ENCODE data around the gene ZSCAN23. TPM values are rescaled to one million over a fixed set of nuclear protein-coding genes. Genes with fewer than 3 reads are reported as not detected.
A peak's percentile ranks its signal among the peaks of the same experiment; 100 is the strongest.
"Not testable (repeated sequence)": the region's sequence is repeated elsewhere in the genome, so short reads cannot be mapped to it uniquely, and the experiment has no call there.

ZSCAN23 gene
- polyA plus RNA-seq, 1 donor from 2014 or later: 14.7 TPM

- H3K9me2 ChIP-seq (ENCODE audit: insufficient read depth, low read length): no peaks in the 10 kb centered on the region
- no peaks in the 10 kb centered on the region for H4K20me1 ChIP-seq (ENCODE audit: insufficient read depth)
- H3K36me3 ChIP-seq (ENCODE audit: insufficient read depth, low read length): no peaks in the 10 kb centered on the region
- H3F3A ChIP-seq (ENCODE audit: insufficient read depth, low read length, poor library complexity, severe bottlenecking): no peaks in the 10 kb centered on the region
- no peak overlapping the region for H3K4me2 ChIP-seq (ENCODE audit: low read length)
- H3K4me3 ChIP-seq (ENCODE audit: low read length): no peak overlapping the region
- no peaks in the 10 kb centered on the region for H3K79me2 ChIP-seq (replicated peaks; ENCODE audit: insufficient read depth, low read length)
- no peaks in the 10 kb centered on the region for H3K27me3 ChIP-seq (ENCODE audit: insufficient read depth, low read depth, low read length)
- H3K9me3 ChIP-seq (ENCODE audit: low read length): no peaks in the 10 kb centered on the region
- H2AFZ ChIP-seq (ENCODE audit: low read depth, low read length): no peak overlapping the region
- TF ChIP-seq, protein P1, sequence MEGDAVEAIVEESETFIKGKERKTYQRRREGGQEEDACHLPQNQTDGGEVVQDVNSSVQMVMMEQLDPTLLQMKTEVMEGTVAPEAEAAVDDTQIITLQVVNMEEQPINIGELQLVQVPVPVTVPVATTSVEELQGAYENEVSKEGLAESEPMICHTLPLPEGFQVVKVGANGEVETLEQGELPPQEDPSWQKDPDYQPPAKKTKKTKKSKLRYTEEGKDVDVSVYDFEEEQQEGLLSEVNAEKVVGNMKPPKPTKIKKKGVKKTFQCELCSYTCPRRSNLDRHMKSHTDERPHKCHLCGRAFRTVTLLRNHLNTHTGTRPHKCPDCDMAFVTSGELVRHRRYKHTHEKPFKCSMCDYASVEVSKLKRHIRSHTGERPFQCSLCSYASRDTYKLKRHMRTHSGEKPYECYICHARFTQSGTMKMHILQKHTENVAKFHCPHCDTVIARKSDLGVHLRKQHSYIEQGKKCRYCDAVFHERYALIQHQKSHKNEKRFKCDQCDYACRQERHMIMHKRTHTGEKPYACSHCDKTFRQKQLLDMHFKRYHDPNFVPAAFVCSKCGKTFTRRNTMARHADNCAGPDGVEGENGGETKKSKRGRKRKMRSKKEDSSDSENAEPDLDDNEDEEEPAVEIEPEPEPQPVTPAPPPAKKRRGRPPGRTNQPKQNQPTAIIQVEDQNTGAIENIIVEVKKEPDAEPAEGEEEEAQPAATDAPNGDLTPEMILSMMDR (IDR thresholded peaks at IDR 0.05; ENCODE audit: poor library complexity, severe bottlenecking): no peak
- TF ChIP-seq EZH2 (IDR thresholded peaks at IDR 0.05; ENCODE audit: borderline replicate concordance, insufficient read depth, low read length, poor library complexity, severe bottlenecking) (no peak), MXI1 (conservative IDR thresholded peaks at IDR 0.05; ENCODE audit: poor library complexity, severe bottlenecking) (no peak), SMC3 (conservative IDR thresholded peaks at IDR 0.05; ENCODE audit: poor library complexity) (no peak), EP300 (conservative IDR thresholded peaks at IDR 0.05; ENCODE audit: poor library complexity, severe bottlenecking) (no peak), POLR2AphosphoS5 (IDR thresholded peaks at IDR 0.05) (no peak)
- H3K9ac ChIP-seq (ENCODE audit: low read length): no peak overlapping the region
- no peak overlapping the region for H3K27ac ChIP-seq (ENCODE audit: low read length)
Measured at GRCh38 chr6:28458568-28458967, 15.3 kb upstream of the ZSCAN23 start.

- Histone ChIP-seq H4K20me1 (ENCODE audit: insufficient read depth) (no peaks in the 10 kb centered on the region), H3K36me3 (ENCODE audit: insufficient read depth, low read length) (no peaks in the 10 kb centered on the region), H3K4me2 (ENCODE audit: low read length) (no peak overlapping the region), H3K9ac (ENCODE audit: low read length) (no peak overlapping the region), H3F3A (ENCODE audit: insufficient read depth, low read length, poor library complexity, severe bottlenecking) (no peaks in the 10 kb centered on the region), H2AFZ (ENCODE audit: low read depth, low read length) (no peak overlapping the region), H3K9me2 (ENCODE audit: insufficient read depth, low read length) (no peaks in the 10 kb centered on the region), H3K9me3 (ENCODE audit: low read length) (no peaks in the 10 kb centered on the region), H3K79me2 (replicated peaks; ENCODE audit: insufficient read depth, low read length) (no peaks in the 10 kb centered on the region), H3K27ac (ENCODE audit: low read length) (no peak overlapping the region), H3K27me3 (ENCODE audit: insufficient read depth, low read depth, low read length) (no peaks in the 10 kb centered on the region), H3K4me3 (ENCODE audit: low read length) (no peak overlapping the region)
- TF ChIP-seq REST (IDR thresholded peaks at IDR 0.05; ENCODE audit: borderline replicate concordance): no peak
- TF ChIP-seq RAD21 (conservative IDR thresholded peaks at IDR 0.05): no peak
- no peak for TF ChIP-seq POLR2AphosphoS5 (IDR thresholded peaks at IDR 0.05)
- TF ChIP-seq EZH2 (IDR thresholded peaks at IDR 0.05; ENCODE audit: borderline replicate concordance, insufficient read depth, low read length, poor library complexity, severe bottlenecking): no peak
- no peak for TF ChIP-seq SMC3 (conservative IDR thresholded peaks at IDR 0.05; ENCODE audit: poor library complexity)
- TF ChIP-seq TAF1 (IDR thresholded peaks at IDR 0.05; ENCODE audit: low read depth): no peak
- TF ChIP-seq, protein P1 (IDR thresholded peaks at IDR 0.05; ENCODE audit: poor library complexity, severe bottlenecking): no peak
- no peak for TF ChIP-seq EP300 (conservative IDR thresholded peaks at IDR 0.05; ENCODE audit: poor library complexity, severe bottlenecking)
- TF ChIP-seq MXI1 (conservative IDR thresholded peaks at IDR 0.05; ENCODE audit: poor library complexity, severe bottlenecking): no peak
Measured at GRCh38 chr6:28449056-28449455, 5.8 kb upstream of the ZSCAN23 start.

DNA sequence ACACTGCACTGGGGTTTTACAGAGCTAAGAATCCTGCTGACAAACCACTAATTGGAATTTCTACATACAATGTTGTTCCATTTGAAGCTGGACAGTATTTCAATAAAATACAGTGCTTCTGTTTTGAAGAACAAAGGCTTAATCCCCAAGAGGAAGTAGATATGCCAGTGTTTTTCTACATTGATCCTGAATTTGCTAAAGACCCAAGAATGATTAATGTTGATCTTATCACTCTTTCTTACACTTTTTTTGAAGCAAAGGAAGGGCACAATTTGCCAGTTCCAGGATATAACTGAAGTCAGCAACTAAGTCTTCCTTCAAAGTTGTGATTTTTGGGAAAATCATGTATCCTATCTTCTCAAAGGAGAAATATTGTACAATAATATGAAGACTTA, 4.2 kb upstream of the ZSCAN23 start:
- H3K27me3 ChIP-seq (ENCODE audit: insufficient read depth, low read depth, low read length); H3K27ac ChIP-seq (ENCODE audit: low read length): not testable (repeated sequence)
- H3K9ac ChIP-seq (ENCODE audit: low read length): peak overlapping the region; percentile 56

More for the DNA sequence above, 4.2 kb upstream of the ZSCAN23 start:
- Histone ChIP-seq H3K4me3 (ENCODE audit: low read length) (peak overlapping the region; percentile 70), H3K4me2 (ENCODE audit: low read length) (peak overlapping the region; percentile 40), H2AFZ (ENCODE audit: low read depth, low read length) (peak overlapping the region; percentile 88)
- H3K9me2 ChIP-seq (ENCODE audit: insufficient read depth, low read length); H3K79me2 ChIP-seq (replicated peaks; ENCODE audit: insufficient read depth, low read length); H3K9me3 ChIP-seq (ENCODE audit: low read length); H4K20me1 ChIP-seq (ENCODE audit: insufficient read depth); H3K36me3 ChIP-seq (ENCODE audit: insufficient read depth, low read length); H3F3A ChIP-seq (ENCODE audit: insufficient read depth, low read length, poor library complexity, severe bottlenecking): not testable (repeated sequence)

All from neural cell (in vitro differentiated cells).